ENCODE measurements around the gene TOMM7. TPM values are rescaled to one million over a fixed set of nuclear protein-coding genes. Genes with fewer than 3 reads are reported as not detected.

The TOMM7 gene
- total RNA-seq (2014; rRNA removed): 80.2 and 85.7 TPM in 2 replicates
- polyA plus RNA-seq (2012): 1,225 TPM

DNA sequence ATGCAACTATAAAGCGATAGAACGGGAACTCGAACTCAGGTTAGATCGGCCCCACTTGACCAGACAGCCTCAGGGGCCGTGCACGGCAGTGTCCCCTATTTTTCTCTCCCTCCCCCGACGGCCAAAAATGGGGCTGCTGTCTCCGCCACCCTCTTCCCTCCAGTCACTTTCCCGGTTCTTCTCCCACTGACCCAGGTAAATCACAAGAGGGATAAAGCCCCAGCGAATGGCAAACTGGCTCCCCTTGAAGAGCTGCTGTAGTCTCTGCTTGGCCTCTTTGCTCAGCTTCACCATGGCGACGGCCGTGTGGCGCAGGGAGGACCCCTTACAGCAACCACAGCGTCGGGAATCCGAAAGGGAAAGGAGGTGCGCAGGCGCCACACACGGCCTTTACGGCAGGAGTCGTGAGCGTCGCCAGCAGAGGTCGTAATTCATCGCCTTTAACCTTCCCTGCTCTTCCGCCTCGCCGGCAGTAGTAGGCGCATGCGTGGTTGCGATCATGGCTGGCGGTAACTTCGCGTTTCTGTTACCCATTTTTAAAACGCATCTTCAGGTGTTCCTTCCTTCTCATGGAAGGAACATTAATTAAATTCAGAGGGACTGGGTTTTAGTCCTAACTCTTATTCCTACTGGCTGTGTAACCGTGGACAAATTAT is at the start of gene TOMM7:
Gene TOMM7 (minus strand): TSS at position 364 of the 656 bp plus-strand sequence. CDS start 70 bp downstream, at position 294.
- DNase-seq (ENCODE audit: low read depth): peak; percentile 98

DNA sequence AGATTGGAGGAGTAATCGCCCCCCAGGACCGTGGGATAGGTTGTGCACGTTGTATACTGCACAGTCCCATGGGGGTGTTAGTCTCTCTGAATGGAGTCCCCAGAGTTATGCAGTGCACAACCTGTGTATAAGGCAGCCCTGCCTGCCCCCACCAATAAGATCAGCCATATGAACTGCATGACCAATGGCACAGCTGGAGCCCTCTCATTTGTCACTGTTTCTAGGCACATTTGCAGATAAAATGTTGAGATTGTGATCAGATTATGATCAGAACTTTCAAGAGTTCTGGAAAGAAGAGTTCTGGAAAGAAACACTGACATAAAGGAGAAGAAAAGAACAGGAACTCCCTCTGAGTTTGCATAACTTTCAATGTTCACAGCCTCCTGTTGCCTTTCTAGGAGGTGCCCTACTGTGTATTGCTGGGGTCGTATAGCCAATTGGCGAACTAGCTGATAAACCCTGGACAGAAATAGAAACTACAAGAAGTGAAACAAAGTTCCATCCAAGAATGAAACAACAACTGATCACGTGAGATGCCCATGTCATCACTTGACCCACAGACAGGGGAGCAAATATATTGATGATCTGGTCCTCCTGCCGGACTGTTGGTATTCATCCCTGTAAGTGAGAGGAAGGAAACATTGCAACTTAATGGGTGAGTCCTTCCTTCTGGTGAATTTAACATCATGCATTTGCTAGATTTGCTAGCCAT is 49.6 kb upstream of the TOMM7 start:
- DNase-seq (ENCODE audit: low read depth): no peak

DNA sequence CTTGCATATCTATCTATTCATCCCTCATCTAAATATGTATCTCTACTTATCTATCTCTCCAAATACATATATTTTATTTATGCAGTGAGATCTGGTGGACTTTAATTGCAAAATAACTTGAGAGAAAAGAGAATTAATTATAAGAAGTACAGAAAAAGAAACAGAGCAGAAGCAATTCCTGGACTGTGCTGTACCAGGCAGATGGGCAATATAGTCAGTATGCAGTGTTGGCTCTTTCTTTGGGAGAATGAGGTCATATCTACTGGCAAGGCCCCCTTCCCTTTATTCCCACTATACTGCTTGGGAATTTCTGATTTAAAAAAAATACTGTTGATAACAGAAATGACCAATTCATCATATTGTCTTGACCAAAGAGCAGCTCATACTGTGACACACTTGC is 49.0 kb upstream of the TOMM7 start:
- DNase-seq (ENCODE audit: low read depth): no peak

DNA sequence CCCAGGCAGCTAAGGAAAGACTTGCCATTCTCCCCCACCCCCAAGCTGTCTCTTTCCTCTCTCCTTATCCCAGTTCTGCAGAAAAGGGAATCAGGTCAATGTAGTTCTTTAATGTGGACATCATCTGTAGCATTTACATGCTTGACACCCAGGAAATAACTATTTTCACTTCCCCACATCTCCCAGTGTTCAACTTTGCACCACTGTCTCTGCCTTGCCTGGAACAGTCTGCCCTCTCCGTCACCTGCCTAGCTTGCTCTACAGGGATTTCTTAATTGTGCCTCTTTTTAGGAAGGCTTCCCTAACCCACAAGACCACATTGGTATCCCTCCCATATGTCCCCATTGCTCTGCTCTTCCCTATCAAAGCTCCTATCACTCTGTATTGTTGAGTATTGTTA is 45.9 kb upstream of the TOMM7 start:
- no peak for DNase-seq (ENCODE audit: low read depth)

DNA sequence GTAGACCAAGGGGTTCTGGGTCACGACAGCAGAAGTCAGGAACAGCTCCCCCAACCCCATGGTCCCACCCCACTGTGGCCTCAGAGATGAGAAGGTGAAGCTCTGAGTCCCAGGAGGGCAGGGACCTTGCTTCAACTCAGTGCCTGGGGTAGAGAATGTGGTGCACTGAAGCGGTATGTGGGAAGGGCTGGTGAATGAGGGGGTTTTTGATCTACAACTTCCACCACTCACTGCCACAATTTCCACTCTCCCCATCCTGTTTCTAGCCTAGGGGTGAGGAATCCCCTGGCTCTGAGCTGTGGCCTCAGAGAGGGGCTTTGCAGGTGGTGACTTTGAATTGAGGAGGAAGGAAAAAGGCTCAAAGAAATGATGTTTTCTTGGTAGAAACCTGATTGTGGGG is 44.9 kb upstream of the TOMM7 start:
- no peak for DNase-seq (ENCODE audit: low read depth)

DNA sequence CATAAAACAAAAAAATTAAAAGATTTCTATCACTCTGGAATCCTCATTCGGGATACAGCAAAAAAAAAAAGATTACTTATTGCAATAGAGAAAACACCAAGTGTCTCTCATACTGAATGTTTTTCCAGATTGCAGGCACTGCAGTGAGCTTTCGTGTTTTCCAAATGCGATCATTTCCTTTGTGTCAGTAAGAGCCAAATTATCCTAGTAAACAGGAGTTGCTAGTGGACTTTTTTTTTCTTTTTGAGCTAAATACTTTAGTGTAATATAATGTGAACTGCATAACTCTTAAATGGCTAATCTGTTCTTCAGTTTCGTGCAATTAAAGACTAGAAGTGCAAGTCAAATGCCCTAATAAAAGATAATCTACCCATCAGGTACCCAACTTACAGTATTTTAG is 44.4 kb upstream of the TOMM7 start:
- DNase-seq (ENCODE audit: low read depth): peak; percentile 70

DNA sequence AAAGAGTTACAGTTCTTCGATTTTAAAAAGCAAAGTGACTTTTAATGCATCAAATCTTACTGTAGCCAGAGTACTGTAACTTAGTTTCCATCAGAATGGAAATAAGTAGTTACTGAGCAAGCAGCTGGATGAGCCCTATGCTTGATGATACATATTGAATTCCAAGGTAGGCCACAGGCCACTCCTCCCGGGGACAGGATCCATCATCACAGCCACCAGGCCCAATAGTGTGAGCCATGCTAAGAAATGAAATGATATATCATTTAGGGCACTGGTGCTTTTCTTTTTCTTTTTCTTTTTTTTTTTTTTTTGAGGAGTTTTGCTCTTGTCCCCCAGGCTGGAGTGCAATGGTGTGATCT is 42.9 kb upstream of the TOMM7 start:
- peak; percentile 53 for DNase-seq (ENCODE audit: low read depth)

DNA sequence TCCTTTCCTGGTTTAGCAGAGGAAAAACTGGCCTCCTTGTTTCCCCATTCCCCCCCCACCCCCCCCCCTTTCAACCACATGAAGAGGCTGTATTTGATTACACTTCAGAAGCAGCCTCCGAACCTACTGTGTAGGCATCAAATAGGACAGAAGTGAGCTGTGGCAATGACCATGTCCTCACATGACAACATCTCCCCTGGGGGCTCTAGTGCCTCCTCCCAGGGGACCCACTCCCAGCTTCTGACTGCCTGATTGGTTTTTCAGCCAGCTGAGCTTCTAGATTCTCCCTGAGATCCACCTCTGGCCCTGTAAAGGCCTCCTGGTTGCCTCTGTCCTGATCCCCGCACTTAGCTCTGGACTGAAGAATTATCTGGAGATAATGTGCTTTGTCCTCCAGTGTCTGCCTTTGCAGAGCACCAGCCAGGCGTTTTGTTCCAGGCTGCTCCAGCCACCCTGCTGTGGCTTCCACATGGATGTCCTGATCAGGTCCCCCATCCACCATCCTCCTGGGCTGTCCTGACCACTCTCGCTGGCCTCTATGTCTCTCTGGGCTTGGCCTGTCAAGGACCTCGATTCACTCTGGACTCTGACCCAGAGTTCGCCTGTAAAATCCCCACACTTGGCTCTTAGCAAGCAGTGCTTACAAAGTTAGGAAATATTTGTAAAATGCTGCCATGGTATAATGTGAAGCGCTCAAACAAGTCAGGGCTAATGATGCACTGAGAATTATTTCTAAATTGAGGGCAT is 42.4 kb upstream of the TOMM7 start:
- DNase-seq (ENCODE audit: low read depth): peak; percentile 31

DNA sequence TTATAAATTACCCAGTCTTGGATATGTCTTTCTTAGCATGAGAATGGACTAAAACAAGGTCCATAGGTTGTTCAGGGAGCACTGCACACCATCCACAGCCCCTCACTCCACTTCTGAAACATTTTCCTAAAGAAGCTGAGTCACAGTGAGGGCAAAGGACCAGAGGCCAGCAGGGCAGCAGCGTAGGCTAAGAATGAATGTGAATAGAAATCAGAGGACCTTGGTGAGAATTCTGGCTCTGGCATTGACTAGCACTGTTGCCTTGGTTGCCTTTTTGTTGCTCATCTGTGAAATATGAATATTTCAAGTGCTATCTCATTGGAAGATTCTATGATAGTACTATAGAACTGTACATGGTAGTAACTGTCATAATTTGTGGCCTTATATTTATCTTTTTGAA is 41.7 kb upstream of the TOMM7 start:
- DNase-seq (ENCODE audit: low read depth): peak; percentile 25

DNA sequence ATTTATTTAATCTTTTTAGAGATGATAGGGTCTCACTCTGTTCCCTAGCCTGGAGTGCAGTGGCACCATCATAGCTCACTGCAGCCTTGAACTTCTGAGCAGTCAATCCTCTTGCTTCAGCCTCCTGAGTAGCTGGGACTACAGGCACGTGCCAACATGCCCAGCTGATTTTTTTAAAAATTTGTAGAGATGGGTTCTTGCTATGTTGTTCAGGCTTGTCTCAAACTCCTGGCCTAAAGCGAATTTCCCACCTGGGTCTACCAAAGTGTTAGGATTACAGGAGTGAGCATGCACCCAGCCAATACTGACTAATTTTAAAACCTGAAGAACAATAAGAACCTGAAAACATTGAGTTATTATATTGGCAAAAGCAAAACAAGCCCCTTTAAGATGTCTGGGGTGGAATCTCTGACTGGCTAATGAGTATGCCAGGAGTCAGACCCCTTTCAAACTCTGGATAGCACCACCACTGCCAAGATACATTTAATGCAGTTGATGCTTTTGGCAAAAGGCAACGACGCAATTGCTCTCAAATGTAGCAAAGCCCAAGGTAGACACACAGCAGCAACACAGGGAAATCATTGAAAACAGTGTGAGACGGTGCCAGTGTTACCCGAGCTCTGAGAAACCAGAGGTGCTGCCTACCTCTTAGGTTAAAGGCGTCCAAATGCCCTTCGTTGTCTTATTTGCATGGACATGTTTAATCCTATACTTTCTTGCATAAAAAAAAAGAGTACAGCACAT is 40.7 kb upstream of the TOMM7 start:
- no peak for DNase-seq (ENCODE audit: low read depth)

DNA sequence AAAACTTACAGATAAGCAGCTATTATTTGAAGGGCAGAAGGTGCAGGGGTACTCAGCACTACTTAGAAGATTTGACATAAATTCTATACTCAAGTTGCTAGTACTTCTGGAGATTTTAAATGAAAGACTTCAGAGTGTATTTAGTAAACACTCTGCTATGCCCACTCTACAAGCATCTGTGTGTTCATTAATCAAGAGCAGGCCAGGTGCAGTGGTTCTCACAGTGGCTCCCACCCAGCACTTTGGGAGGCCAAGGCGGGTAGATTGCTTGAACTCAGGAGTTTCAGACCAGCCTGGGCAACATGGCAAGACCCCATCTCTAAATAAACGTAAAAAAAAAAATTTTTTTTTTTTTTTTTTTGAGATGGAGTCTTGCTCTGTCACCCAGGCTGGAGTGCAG is 38.9 kb upstream of the TOMM7 start:
- peak; percentile 47 for DNase-seq (ENCODE audit: low read depth)

DNA sequence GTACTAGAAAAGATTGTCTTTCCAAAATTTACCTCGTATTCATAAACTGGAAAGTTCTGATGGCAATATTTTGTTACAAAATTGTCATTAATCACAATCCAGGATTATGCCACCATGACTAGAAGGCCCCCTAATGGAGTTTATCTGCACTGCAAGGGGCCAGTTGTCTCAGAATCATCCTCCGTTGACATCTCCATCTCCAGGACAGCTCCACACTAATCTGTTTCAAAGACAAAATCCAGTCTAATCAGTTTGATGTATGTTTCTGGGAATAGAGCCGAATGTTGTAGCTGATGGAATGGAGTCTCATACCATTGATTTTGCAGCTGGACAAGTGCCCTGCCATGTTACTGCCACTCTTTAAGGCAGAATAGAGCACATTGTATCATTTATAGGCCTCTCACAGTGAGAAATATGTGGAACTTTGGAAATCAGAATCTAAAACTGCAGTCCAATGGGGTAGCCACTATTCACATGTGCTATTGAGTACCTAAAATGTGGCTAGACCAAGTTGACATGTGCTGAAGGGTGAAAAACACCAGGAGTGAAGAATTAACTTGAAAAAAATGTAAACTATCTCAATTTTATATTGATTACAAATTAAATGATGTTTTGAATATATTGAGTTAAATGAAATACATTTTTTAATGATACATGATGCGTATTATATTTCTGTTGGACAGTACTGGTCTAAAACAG is 38.3 kb upstream of the TOMM7 start:
- DNase-seq (ENCODE audit: low read depth): peak; percentile 54

DNA sequence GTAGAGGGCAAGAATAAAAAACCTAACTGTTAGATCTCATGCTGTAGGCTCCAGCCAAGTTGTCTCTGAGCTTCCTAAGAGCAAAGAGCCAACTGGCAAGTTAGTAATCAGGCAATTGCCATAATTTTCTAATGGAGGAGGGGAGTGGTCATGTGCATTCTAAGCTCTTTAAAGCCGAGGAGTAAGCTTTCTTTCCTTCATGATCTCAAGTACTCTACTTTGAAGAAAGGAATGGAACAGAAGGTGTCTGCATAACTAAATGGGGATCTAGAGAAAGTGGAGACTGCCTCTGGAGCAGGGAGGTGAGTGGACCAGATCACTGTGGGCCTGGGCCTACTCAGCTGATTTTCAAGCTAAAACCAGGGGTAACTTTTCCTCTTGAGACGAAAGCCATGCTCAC is 37.7 kb upstream of the TOMM7 start:
- no peak for DNase-seq (ENCODE audit: low read depth)

DNA sequence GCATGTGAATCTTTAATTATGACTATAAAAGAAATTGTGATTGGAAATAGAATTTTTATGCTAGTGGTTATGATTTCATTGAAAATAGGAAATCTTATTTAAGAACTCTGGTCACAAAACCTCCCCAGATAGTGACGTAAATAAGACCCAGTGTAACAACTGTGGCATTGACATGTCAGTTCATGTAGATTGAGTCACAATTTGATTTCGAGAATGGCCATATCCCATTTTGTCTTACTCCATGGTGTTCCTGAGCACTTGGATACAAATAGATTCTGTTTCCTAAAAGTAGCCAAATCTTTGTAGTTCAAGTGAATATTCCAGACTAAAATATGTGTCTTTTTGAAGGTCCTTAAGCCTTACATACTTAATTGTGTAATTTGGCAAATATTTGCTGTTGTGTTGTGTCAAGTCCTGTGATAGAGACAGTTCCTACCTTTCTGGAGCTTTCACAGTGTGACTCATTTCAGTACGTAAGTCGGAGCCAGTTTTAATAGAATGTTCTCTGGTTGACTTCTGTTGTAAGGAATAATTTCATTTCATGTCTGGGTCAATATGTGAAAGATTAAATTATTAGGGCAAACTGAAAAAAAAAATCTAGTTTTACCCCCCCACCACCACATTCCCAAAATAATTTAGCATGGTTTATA is 37.1 kb upstream of the TOMM7 start:
- peak; percentile 35 for DNase-seq (ENCODE audit: low read depth)

DNA sequence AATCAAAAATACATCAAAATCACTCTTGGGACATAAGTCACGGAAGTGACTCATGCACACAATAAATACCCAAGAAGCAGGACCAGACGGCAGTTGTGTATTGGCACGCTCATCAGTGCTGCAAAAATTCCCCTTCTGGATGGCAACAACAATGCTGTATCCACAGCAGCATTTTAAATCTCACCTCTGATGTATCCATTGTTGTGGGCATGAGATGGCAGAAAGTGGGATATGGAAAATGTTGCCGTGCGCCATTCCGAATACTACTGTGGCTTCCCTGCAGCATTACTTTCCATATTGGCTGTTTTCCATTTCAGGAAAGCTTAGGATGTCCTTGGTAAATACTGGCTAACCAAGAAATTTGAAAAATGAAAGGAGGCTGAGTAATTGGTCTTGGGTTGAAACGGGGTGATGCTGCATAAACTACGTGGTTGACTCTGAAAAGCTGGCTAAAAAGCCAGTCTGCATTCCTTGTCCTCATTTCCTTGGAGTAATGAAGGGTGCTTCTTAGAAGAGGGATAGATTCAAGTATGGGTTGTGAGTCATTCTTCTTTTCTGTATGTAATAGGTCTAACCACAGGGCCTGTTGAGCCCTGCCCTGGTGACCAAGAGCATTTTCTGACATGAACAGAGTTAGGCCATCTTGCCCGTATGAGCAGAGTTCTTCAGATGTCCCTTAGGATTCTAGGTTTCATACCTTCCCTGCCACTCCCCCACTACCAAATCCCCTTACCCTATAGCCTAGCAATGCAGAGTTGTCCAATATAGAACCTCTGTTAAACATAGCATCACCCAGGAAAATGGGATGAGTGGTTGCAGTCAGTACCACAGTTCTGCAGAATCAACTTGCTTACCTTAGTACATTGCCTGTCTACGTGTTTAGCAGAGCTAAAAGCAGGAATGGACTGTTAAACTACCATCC is 36.3 kb upstream of the TOMM7 start:
- DNase-seq (ENCODE audit: low read depth): peak; percentile 97

DNA sequence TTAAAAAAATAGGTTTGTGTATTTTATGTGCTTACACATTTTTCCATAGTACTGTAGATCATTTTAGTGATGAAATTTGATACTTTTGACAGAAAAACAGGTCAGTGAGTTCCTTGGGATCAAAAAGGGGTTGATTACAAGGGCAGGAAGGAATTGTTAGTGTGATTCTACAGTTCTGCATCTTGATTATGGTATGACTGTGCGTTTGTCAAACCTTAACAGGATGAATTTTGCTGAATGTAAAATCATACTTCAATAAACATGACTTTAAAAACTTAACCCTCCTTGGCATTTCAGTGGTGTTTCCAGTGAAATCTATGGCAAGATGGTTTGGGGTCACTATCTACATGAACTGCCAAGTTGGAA is 35.6 kb upstream of the TOMM7 start:
- no peak for DNase-seq (ENCODE audit: low read depth)

DNA sequence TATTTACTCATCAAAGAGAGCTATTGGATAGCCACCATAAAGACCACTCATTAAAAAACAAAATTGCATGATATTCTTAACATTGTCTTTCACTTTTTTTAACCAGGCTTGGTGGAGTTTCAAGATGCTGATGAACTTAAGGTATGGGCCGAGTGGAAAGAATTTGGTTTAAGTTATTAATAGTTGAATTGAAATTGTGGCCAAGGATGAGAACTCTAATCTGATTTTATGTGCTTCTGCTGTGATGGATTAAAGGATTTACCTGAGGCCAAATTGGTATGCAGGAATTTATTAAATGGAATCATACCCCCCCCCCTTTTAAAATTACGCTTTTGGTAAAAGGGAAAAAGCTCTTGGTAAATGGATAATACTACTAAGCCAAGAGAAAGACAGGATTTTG is 33.8 kb upstream of the TOMM7 start:
- DNase-seq (ENCODE audit: low read depth): no peak

DNA sequence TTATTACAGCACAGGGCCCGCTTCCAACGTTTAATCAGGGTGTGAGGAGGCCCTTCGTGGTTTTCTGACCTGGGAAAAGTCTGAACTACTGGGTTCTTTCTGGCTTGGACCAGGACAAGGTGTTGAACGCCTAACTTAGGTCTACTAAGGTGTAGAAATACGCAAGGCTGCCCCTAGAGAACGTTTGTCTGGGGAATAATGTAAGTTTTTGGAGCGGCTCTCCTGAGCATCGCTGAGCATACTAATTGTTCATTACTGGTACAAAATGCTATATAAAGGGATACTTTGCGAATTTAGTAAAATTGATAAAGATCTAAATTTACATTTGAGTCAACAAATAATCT is 32.4 kb upstream of the TOMM7 start:
- no peak for DNase-seq (ENCODE audit: low read depth)

DNA sequence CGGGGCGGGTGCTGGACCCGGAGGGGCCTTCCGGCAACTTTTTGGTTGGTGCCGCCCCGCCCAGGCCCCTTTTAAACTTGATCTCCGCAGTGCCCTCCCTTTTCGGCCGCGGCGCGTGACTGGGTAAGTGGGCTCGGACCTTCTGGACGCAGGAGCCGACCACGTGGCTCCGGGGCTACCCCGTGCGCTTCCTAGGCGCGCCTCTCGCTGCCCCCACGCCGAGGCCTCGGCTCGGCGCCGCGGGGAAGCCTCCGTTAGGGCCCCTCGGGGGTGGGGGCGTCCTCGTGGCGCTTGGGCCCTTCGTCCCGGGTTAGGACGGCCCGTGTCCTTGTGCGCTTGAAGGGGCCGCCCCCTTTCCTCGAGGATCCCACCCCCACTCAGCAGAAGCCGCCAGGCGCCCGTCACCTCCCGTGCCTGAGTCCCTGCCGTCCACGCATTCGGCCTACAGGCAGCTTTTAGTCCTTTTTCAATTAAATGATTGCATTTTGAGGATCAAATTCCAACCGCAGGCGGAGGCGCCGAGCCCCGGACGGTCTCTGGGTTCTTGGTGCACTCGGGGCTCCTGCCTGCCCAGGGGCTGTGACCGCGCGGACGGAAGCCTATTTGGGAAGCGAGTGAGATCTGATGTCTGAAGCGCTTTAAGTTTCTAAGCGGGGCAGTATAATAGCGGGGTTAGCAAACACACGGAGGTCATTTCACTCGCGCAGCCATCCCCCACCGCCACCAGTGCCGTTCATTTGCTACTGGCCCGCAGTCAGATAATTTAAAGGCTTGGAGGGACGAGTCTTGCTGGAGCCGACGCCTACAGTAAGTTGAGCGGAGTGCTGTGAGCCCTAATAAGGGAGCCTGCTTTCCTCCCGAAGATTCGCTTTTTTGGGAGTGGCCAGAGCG is 31.8 kb upstream of the TOMM7 start:
- peak; percentile 94 for DNase-seq (ENCODE audit: low read depth)
